Measurements from ENCODE around the gene ASXL3.

DNA sequence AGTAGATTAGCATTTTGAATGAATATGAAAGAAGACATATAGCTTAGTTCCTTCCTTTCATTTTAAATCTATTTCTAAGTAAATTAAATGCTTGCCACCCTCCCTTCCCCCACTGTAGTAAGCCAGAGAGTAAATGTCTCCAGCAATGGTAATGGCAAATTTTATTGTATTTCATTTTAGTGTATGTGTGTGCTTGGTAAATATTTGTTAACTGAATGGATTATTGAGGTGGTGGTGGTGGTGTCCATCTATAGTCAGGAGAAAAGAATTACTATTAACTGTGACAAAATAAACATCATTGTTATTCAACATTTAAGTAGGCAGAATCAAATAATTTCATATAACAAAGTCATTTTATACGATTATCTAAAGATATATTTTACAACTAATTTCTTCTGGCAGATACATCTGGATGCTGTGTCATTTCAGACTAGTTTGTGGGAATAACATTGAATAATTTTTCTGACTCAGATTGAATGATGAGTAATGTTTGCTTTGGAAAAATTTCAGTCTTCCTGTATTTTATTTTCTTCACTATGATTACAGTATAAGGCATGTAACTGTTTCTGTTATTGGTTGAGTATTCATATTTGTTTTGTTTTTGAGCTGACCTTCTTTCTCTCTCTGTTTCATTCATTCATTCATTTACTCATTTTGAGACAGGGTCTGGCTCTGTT is 18.3 kb downstream of the ASXL3 start:
- TF ChIP-seq, protein P1, sequence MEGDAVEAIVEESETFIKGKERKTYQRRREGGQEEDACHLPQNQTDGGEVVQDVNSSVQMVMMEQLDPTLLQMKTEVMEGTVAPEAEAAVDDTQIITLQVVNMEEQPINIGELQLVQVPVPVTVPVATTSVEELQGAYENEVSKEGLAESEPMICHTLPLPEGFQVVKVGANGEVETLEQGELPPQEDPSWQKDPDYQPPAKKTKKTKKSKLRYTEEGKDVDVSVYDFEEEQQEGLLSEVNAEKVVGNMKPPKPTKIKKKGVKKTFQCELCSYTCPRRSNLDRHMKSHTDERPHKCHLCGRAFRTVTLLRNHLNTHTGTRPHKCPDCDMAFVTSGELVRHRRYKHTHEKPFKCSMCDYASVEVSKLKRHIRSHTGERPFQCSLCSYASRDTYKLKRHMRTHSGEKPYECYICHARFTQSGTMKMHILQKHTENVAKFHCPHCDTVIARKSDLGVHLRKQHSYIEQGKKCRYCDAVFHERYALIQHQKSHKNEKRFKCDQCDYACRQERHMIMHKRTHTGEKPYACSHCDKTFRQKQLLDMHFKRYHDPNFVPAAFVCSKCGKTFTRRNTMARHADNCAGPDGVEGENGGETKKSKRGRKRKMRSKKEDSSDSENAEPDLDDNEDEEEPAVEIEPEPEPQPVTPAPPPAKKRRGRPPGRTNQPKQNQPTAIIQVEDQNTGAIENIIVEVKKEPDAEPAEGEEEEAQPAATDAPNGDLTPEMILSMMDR (IDR thresholded peaks at IDR 0.05; ENCODE audit: low read length) = no peak
- no peak for TF ChIP-seq EZH2 (optimal IDR thresholded peaks at IDR 0.05; ENCODE audit: low read depth, low read length)

Measured in MM.1S (cell line).